NCI-H2196 (cell line): ENCODE measurements around the gene GALNT13.

Experiments
- DNase-seq: peaks from one replicate; lab custom pipeline; 2025; ENCODE audit not compliant: unreplicated experiment; lab: John Stamatoyannopoulos, UW

Gene GALNT13

DNA sequence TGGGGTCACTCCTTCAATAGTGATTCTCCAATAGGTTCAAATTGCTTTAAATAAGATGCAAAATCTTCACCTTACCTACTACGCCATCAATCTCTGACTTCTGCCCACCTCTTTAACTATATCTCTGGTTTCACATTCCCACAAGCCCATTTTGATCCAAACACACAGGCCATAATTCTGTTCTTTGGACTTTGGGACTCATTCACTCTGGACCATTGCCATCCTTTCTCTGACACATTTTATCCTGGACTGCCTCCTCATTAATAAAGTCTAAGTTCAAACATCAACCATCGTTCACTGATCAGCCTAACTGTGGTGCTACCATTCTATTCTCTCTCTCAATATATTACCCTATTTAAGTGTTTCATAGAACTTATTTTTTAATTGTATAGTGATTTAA lies 332.2 kb downstream of the GALNT13 start:
- no peak for DNase-seq

DNA sequence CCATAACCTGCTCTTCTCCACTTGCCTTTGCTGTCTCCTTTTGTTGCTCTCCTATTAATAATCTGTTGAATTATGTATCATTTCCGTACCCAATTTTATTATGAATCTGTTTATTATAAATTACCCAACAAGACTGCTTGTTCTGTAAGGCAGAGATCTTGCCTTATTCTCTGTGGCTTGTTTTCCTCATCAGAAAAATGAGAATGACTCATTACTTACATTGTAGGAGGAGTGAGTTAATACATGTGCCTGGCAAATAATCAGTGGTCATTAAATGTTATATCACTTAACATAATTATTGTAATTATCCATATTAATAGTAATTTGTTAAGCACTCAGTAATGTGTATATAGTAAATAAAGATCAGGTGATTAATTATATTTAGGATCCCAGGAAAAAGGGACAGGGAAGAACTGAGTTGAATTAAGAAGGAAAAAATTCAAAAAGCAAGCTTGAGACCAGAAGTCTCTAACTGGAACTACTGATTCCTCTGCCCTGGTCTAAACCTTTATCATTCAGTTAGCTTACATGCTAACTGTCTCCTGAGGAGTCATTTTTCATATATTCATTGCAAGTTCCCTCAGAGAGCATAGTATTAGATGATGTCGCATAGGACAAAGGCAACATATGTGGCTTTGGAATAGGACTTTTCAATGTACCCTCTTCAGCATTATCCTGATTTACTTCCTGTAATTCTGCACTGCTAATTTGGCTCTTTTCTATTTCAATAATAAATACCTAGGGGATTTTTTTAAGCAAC lies 335.7 kb downstream of the GALNT13 start:
- DNase-seq: no peak

DNA sequence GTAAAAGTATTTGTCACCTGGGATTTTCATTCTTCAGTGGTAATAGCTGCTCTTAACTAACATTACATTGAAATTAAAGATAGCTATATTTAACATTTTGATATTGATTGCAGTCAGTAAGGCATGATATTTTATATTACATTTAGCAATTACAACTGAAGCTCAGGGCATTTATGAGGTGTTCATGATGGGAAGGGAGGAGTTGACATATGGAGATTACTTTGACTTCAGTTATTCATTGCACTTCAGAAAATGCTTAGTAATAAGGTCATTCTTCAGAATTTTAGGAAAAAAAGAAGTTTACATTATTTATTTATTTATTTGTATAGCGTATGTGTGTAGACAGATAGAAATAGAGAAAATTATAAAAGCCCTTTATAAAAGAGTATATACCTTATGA lies 352.0 kb downstream of the GALNT13 start:
- DNase-seq: no peak

DNA sequence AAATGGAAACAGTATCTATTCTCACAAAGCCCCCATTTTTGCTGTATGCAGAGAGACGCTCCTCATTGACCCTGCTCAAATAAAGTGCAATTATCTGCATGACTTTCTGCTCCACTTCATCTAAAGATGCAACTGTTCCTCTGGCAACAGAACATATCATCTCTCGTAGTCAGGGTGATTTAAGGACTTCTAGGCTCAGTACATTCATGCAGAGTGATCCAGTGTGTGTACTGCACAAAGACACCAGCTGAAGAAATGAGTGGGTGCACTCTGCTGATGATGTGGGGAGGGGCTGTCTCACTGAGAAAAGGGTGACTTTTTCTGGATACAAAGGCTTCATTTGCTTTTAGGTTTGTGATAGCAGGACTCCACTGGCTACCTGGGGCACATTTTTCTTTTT lies 355.2 kb downstream of the GALNT13 start:
- DNase-seq: no peak

DNA sequence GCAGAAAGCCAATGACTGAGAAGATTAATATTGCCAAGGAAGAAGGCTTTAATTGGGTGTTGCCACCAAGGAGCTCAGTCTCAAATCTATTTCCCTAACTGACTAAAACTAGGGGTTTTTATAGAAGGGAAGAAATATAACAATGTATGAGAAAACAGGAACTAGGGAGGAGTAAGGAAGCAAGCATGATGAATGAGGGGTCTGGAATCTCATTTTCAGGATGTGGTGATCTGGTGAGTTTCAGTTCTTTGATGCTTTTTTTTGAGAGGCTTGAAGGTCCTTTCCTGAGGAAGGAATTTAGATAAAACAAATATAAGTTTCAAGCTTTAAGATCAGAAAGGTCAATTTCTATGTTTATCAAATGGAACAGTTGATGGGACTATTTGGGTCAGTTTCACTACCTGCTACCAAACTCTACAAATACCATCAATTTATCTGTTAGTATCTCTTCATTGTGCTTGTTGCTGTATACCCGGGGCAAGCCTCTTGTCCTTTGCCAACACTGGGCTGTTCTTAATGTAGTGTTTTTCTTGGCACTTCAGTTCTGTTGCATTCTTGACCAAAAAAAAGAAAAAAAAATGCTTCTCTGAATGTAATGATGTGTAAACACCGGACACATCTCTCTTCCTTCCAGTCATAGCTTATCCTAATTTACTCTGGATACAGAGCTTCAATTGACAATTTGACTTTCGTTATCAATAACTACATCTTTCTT lies 357.0 kb downstream of the GALNT13 start:
- DNase-seq: no peak

DNA sequence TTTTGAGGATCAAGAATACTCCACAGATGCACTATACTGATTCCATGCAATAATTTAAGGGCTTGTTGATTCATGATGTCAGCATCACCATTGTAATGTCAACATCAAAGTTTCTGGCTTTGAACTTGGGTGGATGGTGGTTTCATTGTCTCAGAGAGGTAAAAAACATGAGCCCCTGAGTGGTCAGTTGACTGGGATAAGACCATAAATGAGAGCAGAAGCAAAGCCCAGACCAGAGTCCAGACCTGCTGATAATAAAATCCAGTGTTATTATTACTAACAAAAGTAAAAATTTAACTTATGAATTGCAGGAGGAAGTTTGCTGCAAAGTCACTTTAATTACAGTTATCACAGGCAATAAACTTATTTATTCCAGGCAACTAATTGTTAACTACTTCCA lies 358.2 kb downstream of the GALNT13 start:
- DNase-seq: no peak

DNA sequence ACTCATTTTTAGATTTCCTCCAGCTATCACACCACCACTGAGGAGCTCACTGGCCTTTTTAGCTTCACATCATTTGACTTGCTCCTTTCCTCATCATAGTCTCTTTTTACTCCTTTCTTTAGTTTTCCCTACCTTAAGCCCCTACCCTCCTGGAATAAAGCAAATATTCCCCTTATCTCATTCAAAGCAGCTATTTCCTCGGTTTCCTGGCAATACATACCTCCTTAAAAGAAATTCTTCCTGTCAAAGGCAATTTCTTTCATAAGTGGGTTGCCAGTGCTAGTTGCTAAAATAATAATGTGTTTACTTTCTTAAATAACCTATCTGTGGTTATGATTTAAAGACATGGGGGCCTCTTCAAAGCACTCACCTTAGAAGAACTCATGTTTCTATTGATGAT lies 359.3 kb downstream of the GALNT13 start:
- DNase-seq: no peak

DNA sequence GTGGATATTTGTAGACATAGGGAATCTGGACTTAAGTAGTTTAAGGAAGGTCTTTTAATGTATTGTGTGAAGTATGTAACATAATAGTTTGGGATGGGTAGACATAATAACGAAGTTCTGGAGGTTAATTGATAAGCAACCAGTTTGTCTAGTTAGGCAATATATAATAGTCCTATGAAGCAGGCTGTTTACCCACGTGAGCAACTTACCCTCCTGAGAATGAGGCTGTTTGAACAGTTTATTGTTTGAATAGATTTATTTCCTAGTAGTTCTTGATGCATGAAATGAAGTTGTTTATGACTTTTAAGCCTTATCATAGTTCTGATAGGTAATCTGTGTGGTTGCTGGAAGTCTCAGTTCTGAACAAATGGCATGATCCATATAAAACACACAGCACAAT lies 361.5 kb downstream of the GALNT13 start:
- DNase-seq: no peak

DNA sequence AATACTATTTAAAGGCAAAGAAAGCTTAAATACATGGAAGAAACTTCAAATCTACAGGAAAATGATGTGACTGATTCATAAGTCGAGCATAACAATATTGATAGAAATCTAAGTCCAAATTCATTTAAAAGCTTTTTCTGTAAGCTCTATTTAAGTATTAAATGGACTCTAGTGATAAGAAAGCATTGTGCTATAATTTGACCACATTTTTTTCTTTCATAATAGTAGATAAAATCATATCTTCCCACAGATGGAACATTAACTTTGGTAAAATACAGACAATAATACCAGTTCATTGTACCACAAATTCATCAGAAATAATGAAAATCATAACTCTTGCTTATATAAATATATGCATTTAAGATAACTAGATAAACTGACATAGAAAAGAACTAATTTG lies 366.5 kb downstream of the GALNT13 start:
- DNase-seq: no peak

DNA sequence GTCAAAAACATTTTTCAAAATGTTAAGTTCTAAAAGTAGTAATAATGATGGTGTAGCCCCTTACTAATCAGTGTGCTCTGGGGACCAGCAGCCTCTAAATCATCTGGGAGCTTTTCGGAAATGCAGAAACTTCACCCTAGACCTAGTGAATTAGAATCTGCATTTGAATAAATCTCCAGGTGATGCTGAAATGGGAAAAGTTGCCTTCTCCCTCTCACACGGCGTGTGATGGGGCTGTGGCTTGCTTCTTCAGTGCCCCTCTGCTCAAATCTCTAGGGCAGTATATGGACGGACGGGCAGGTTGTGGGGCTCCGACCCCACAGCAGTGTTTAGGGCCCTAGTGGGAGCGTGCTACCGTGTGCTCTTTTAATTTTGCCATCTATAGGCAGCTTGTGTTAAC lies 368.6 kb downstream of the GALNT13 start:
- no peak for DNase-seq

DNA sequence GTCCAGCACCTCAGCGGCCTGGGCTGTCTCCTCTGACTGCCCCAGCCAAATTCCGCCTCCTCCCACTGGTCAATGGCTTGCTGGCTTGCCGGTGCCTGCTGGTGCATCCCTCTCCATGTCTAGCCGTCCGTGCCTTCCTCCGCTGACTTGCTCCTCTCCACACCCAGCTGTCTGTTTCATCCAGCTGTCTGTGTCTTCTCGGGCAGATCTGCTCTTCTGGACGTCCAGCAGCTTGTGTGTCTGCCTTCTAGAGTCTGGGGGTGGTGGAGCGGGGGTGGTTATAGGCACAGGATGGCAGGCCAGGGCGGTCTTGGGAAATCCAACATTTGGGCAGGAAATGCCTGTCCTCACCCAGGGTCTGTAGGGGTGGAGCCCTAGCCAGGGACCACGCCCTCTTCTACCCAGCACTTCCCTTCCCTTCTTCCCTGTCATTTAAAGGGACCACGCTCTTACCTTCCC lies 369.2 kb downstream of the GALNT13 start:
- no peak for DNase-seq

DNA sequence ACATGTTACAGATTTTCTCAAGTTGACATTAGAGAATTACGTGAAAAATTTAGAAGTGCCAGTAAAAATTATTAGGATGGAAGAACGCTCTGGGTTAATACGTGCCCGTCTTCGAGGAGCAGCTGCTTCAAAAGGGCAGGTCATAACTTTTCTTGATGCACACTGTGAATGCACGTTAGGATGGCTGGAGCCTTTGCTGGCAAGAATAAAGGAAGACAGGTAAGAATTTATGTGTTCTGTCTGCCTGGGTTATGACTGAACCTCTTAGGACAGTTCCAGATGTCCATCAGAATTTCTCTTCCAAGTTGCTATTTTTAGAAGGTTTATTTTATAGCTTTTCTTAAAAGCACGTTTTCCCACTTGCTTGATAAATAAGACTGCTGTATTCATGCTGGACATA lies 371.0 kb downstream of the GALNT13 start:
- DNase-seq: no peak

DNA sequence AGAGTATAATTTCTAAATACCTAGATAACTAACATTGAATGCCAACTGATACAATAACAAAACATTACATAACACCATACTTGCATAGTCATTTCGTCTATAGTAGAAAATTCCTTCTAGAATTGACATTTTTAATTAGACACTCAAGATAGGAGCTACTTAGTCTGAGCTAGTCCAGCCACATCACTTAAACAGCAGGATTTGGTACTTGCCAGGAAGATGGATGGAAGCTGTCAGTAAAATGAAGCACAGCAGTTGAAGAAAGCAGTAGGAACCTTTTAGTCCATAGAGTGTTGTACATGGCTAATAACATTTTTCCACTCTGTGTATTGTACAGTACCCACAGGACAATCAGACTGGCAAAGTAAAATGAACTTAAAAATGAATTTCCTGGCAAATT lies 372.0 kb downstream of the GALNT13 start:
- DNase-seq: no peak

DNA sequence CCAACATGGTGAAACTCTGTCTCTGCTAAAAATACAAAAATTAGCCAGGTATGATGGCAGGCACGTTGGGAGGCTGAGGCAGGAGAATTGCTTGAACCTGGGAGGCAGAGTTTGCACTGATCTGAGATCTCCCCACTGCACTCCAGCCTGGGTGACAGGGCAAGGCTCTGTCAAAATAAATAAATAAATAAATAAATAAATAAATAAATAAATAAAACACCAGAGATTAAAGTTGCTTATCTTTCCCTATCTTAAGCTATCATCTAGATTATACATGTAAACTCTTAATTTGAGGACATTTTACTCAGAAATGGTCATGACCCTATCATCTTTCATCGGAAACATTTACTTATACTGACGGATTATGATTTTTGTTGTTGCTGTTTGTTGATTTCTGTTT lies 373.2 kb downstream of the GALNT13 start:
- no peak for DNase-seq

DNA sequence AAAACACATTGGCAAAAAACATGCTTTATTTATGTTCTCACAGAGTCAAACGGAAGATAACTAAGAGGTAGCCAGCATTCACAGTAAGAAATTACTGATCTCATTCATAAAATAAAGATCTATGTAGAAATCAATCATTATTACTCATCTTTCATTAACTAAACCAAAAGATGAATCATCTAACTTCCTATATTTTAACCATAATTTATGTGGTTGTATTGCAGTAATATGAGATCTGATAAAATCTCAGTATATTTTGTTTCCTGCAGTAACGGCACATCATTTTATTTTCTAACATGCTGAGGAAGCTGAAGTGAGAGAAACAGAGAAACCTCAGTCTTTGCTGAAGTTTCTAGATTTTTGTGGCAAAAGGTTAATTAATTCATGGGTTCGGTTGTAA lies 375.8 kb downstream of the GALNT13 start:
- no peak for DNase-seq

DNA sequence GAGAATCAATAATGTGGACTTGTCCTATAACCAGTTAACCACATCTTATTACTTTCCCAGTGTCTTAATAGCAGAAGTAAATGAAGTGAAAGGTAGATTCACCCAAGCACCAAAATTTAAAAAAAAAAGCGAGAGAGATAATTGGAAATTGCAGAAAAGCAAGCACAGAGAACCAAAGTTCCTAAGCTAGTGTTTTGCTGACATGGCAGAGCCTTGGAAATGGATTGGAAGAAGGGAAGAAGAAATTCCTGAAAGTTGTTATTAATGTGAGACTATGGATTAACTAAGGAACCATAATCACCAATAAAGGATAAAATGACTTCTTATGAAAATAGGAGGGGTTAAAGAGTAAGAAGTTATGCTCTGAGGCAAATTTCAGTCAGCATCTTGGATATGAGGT lies 384.4 kb downstream of the GALNT13 start:
- no peak for DNase-seq

DNA sequence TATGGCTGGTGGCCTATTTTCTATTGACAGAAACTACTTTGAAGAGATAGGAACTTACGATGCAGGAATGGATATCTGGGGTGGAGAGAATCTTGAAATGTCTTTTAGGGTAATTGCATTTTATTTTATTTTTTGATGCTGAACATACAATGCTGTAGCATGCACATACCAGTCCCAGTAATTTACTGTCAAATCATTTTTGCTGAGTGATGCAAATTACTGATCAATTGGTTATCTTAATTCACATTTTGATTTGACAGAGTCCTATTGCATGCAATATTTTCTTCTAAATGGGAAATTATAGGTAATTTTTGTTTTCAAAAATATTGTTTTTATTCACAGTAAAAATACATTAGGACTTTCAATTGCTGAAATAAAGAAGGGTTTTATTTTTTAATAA lies 387.3 kb downstream of the GALNT13 start:
- no peak for DNase-seq

DNA sequence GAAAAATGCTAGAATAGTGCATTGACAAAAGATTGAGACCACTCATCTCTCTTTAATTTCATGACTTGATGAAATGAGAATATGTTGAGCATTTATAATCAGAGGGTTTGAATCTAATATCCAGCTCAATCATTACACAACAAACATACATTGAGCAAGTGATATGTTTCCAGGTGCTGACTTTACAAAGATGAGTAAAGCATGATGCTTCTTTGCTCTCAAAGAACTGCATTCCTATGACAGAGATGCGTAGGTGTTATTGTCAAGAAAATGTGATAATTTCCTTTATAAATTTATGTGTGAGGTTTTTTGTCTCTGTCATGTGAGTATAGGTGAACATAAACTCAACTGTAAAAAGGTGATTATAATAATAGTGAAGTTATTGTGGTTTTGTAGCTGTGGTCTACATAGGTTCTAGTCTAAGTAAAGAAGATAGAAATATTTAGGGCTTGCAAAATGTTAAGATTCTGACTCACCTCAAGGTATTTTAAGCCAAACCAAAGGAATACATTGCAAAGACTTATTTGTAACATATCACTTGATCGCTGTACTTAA lies 389.8 kb downstream of the GALNT13 start:
- no peak for DNase-seq

DNA sequence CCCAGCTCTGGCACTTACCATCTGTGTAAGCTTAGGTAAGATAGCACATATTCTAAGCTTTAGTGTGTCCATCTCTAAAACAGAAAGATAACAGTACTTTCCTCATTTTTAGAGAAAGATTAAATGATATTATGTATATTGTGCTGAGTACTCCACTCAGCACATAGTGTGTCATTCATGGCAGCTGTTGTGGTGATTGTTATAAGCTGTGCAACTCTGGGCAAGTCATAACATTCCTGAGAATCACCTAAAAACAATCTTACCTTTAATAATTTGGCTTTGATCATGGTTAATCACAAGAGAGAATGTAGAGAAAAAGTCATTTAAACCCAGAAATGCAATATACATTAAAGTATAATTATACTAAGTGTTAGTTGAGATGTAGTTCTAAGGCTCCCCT lies 391.5 kb downstream of the GALNT13 start:
- no peak for DNase-seq

DNA sequence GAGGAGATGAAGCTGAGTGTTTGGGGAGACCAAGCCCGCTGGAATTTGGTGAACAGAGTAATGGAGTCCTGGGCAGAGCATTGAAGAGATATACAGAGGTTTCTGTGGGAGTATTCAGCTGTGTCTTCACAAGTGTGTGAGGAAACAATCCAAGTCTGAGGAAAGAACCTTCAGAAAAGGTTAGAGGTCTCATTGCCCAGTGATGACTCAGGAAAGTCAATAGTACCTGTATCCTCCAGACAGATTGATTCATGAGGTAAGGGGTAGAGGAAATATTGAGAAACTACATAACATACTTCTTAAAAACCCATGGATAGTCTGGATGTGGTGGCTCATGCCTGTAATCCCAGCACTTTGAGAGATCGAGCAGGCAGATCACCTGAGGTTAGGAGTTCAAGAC lies 392.3 kb downstream of the GALNT13 start:
- DNase-seq: no peak

DNA sequence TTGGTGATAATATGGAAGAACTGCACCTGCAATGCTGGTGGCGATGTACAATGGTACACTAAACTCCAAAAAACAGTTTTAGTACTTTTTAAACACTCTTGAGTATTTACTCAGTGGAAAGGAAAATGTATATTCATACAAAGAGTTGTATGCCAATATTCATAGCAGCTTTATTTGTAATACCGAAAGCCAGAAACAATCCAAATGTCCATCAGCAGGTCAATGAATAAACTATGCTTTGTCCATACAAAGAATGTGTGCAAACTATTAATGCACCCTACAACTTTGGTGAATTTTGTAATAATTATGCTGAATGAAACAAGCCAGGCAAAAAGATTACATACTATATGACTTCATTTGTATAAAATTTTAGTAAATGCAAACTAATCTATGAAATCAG lies 396.3 kb downstream of the GALNT13 start:
- DNase-seq: no peak

DNA sequence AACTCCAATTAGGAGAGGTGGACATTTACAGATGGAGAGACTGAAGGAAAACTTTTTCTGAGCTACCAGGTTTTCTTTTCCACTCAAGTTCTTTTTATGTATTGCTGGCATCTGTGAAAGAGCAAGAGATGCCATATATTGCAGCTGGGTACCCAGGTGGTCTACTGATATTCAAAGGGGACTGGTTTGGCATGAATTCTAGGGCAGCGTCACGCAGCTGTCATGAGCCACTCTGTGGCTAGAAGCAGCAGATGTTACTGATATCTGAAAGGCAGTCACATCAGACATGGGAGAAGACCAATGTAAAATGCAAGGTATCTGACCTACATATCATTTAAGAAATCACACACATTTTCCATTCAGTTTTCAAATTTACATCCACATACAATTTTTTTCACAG lies 408.8 kb downstream of the GALNT13 start:
- no peak for DNase-seq
